ENCODE measurements around the gene VANGL2. TPM values are rescaled to one million over a fixed set of nuclear protein-coding genes. Genes with fewer than 3 reads are reported as not detected.

The VANGL2 gene
- total RNA-seq, 4 donors from 2014 or later: 1.2 to 5.8 (median 3.7) TPM

GRCh38 chr1:160363010-160363409, 37.4 kb upstream of the VANGL2 start:
- intact Hi-C loops (cut with DNase I): no loop called here
- peaks cover under 1 to 28% (median 18%) of the 10 kb centered on the region in 4 donors for H3K36me3 ChIP-seq
- 55% methylated on average over 5 of the region's 5 CpGs for WGBS
- no peak for TF ChIP-seq POLR2AphosphoS5 (IDR thresholded peaks at IDR 0.05)
- TF ChIP-seq, protein P1, sequence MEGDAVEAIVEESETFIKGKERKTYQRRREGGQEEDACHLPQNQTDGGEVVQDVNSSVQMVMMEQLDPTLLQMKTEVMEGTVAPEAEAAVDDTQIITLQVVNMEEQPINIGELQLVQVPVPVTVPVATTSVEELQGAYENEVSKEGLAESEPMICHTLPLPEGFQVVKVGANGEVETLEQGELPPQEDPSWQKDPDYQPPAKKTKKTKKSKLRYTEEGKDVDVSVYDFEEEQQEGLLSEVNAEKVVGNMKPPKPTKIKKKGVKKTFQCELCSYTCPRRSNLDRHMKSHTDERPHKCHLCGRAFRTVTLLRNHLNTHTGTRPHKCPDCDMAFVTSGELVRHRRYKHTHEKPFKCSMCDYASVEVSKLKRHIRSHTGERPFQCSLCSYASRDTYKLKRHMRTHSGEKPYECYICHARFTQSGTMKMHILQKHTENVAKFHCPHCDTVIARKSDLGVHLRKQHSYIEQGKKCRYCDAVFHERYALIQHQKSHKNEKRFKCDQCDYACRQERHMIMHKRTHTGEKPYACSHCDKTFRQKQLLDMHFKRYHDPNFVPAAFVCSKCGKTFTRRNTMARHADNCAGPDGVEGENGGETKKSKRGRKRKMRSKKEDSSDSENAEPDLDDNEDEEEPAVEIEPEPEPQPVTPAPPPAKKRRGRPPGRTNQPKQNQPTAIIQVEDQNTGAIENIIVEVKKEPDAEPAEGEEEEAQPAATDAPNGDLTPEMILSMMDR (IDR thresholded peaks at IDR 0.05): no peak
- H3K4me3 ChIP-seq: no peak overlapping the region
- H3K27me3 ChIP-seq: peaks cover 0 to 12% (median 0%) of the 10 kb centered on the region in 4 donors
- no peak for DNase-seq (ENCODE audit: extremely low spot score)
- H3K4me1 ChIP-seq: no peaks in the 10 kb centered on the region
- no peak overlapping the region for H3K27ac ChIP-seq (replicated peaks in 1 of 4)
- H3K9me3 ChIP-seq: no peaks in the 10 kb centered on the region

DNA sequence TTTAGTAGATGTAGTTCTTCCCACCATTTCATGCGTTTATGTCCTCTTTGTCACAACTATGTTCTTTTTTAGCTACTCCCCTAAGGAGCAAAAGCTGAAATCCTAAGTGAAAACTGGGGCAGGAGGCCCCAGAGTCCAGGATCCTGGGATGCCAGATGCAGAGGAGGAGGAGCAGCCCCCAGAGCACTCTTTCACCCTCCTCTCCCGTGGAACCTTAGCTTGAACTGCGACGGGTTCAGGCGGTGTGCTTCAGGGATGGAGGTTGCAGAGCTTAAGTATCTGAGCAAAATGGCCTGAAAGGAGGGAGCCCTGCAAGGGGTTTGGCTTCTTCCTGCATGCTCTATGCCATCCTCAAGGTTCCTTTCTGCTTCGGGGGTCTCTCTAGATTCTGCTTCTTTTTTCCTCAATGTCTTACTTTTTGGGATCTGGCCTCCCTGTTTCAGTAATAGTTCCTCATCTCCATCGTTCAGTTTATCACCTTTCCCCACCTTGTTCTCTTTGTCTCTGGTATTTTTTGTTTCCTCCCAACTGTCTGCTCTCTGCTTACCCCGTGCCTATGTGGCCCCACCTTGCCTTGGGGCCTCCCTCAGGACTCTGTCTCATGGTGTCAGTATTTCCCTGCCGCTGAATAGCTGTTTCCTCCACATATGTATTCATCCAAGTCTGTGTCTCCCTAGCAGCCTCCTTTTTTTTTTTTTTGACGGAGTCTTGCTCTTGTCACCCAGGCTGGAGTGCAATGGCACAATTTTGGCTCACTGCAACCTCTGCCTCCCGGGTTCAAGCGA, 36.2 kb upstream of the VANGL2 start:
- Histone ChIP-seq H3K9me3 (no peaks in the 10 kb centered on the region), H3K27ac (replicated peaks in 1 of 4) (no peak overlapping the region), H3K4me3 (no peak overlapping the region), H3K4me1 (no peaks in the 10 kb centered on the region), H3K36me3 (peaks cover 0 to 18% (median 10%) of the 10 kb centered on the region in 4 donors), H3K27me3 (peaks cover 0 to 17% (median 0%) of the 10 kb centered on the region in 4 donors)
- no peak for TF ChIP-seq POLR2A (IDR thresholded peaks at IDR 0.05; ENCODE audit: low read depth)
- TF ChIP-seq POLR2AphosphoS5 (IDR thresholded peaks at IDR 0.05): no peak
- TF ChIP-seq EP300 (IDR thresholded peaks at IDR 0.05): no peak
- TF ChIP-seq, protein P1 (IDR thresholded peaks at IDR 0.05): no peak
- DNase-seq (ENCODE audit: extremely low spot score): no peak
- WGBS: 71% methylated on average over 12 of the region's 12 CpGs
- intact Hi-C loops (cut with DNase I): no loop called here

- Histone ChIP-seq H3K4me1 (no peaks in the 10 kb centered on the region), H3K27me3 (peaks cover 0 to 20% (median 0%) of the 10 kb centered on the region in 4 donors), H3K4me3 (no peak overlapping the region), H3K27ac (replicated peaks in 1 of 4) (no peak overlapping the region), H3K9me3 (no peaks in the 10 kb centered on the region), H3K36me3 (peaks cover 0 to 6% (median 4%) of the 10 kb centered on the region in 4 donors)
- TF ChIP-seq, protein P1 (IDR thresholded peaks at IDR 0.05): no peak
- no peak for TF ChIP-seq EP300 (IDR thresholded peaks at IDR 0.05)
- no peak for TF ChIP-seq POLR2AphosphoS5 (IDR thresholded peaks at IDR 0.05)
- no peak for TF ChIP-seq POLR2A (IDR thresholded peaks at IDR 0.05; ENCODE audit: low read depth)
- DNase-seq (ENCODE audit: extremely low spot score): no peak
- WGBS: 100% methylated on average over 1 of the region's 1 CpG
- intact Hi-C loops (cut with DNase I): no loop called here
These were observed 35.0 kb upstream of the VANGL2 start for GRCh38 chr1:160365325-160365724.

- H3K27ac ChIP-seq (replicated peaks in 1 of 4): no peak within 1 kb of the TSS
- intact Hi-C loops (cut with DNase I): no loop called here
- H3K4me1 ChIP-seq: no peaks in the 10 kb centered on the region
- no peaks in the 10 kb centered on the region for H3K9me3 ChIP-seq
- TF ChIP-seq POLR2A (IDR thresholded peaks at IDR 0.05; ENCODE audit: low read depth) (no peak), POLR2AphosphoS5 (IDR thresholded peaks at IDR 0.05) (no peak), EP300 (IDR thresholded peaks at IDR 0.05) (no peak)
- TF ChIP-seq, protein P1 (IDR thresholded peaks at IDR 0.05): no peak
- no peaks in the 10 kb centered on the region for H3K36me3 ChIP-seq
- H3K27me3 ChIP-seq: peaks cover 0 to 36% (median 8%) of the 10 kb centered on the region in 4 donors
- DNase-seq (ENCODE audit: extremely low spot score): no peak
- WGBS: 61% methylated on average over 11 of the region's 15 CpGs
- H3K4me3 ChIP-seq: no peak within 1 kb of the TSS
These were observed 33.4 kb upstream of the VANGL2 start, which contains the start of gene NHLH1 for GRCh38 chr1:160366731-160367515. NHLH1 (plus strand) TSS chr1:160367071; CDS start chr1:160370732, 3,661 bp downstream.
